ENCODE results near the gene ADAMTS10.
"Not testable (repeated sequence)": the region's sequence is repeated elsewhere in the genome, so short reads cannot be mapped to it uniquely, and the experiment has no call there.

ADAMTS10 gene

DNA sequence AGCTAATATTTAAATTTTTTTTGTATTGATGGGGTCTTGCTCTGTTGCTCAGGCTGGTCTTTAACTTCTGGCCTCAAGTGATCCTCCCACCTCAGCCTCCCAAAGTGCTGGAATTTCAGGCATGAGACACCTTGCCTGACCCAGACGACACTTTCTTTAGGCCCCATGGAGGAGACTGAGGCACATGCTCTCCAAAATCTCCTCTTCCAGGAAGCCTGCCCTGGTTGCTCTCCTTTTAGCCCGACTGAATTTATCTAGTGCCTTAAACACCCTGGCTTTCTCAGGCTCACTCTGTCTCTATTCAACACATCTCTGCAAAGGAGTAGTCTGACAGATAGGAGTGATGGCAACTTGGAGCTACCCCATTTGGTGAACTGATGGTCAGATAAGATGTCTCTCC is 52.2 kb downstream of the ADAMTS10 start:
- no peak overlapping the region for H3K4me3 ChIP-seq (ENCODE audit: control insufficient read depth, low read depth, low read length)
- no peak for DNase-seq (ENCODE audit: low read depth)
- no peak for TF ChIP-seq CTCF (conservative IDR thresholded peaks at IDR 0.05; ENCODE audit: control insufficient read depth, insufficient read depth, low read depth, low read length)

DNA sequence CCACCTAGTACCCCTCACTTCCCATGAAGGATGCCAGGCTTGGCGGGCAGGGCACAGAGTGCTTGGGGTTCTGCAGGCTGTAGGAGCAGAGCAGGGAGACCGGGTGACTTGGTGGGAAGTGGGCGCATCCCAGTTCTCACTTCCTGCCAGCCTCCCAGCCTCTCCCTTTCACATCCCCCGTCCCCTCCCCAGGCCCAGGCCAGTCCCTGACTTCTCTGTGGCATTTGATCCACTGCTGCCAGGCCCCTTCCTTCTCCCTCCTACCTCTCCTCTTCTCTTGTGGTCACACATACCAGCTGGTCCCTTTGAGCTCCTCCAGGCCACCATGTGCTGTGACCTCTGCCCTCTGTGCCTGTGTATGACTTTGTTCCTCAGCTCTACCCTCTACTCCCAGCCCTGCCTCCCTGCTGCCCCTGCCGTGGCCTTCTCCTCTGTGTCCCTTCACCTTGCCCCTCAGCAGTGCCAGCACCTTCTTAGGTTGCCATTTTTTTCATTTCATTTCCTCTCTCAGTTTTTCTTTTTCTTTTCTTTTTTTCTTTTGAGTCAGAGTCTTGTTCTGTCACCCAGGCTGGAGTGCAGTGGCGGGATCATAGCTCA is 52.8 kb downstream of the ADAMTS10 start:
- no peak overlapping the region for H3K4me3 ChIP-seq (ENCODE audit: control insufficient read depth, low read depth, low read length)
- TF ChIP-seq CTCF (conservative IDR thresholded peaks at IDR 0.05; ENCODE audit: control insufficient read depth, insufficient read depth, low read depth, low read length), result no peak
- no peak for DNase-seq (ENCODE audit: low read depth)

DNA sequence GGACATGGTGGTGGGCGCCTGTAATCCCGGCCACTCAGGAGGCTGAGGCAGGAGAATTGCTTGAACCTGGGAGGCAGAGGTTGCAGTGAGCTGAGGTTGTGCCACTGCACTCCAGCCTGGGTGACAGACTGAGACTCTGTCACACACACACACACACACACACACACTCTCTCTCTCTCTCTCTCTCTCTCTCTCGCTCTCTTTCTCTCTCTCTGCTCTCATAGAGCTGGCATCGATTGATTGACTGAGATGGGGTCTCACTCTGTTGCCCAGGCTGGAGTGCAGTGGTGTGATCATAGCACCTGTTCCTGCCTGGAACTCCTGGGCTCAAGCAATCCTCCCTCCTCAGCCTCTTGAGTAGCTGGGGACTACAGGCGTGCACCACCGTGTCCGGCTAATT is 56.8 kb downstream of the ADAMTS10 start:
- H3K4me3 ChIP-seq (ENCODE audit: control insufficient read depth, low read depth, low read length); DNase-seq (ENCODE audit: low read depth): not testable (repeated sequence)

DNA sequence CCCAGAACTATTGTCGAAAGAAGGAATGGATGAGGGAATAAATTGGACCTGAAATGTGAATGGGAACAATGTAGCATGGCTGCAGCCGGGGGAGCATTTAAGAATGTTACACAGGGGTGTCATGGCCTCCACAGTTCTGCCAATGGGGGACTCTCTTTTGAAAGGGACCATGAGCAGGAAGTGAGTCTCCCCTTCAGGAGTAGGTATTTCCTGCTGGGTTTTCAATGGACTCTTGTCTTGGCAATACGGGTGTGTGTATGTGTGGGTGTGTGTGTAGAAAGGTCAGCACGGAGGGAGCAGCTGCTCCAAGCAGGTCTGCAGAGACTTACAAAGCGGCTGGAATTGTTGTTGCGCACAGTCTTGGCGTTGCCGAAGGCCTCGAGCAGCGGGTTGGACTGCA is 57.7 kb downstream of the ADAMTS10 start:
- peak; percentile 60 for DNase-seq (ENCODE audit: low read depth)
- H3K4me3 ChIP-seq (ENCODE audit: control insufficient read depth, low read depth, low read length), result no peak overlapping the region
- no peak for TF ChIP-seq CTCF (conservative IDR thresholded peaks at IDR 0.05; ENCODE audit: control insufficient read depth, insufficient read depth, low read depth, low read length)

- TF ChIP-seq CTCF (conservative IDR thresholded peaks at IDR 0.05; ENCODE audit: control insufficient read depth, insufficient read depth, low read depth, low read length), result no peak
- DNase-seq (ENCODE audit: low read depth), result no peak
- H3K4me3 ChIP-seq (ENCODE audit: control insufficient read depth, low read depth, low read length), result no peak overlapping the region
Observed at GRCh38 chr19:8550070-8550469, 60.4 kb downstream of the ADAMTS10 start.

DNA sequence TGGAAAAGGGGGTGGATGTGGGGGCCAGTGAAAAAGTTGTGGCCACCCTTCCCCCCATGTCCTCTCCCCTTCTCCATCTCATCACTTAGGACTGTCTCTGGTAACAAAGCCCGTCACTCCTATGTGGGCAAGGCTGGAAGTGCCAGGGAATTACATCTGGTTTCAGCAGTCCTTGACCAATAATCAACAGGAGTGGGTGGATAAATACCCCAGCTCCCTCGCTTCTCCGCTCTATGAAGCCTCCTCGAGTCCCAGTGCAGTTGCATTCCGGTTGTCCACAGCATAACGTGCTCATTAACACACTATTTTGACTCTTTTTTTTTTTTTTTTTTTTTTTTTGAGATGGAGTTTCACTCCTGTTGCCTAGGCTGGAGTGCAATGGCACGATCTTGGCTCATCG is 64.8 kb downstream of the ADAMTS10 start:
- no peak overlapping the region for H3K4me3 ChIP-seq (ENCODE audit: control insufficient read depth, low read depth, low read length)
- no peak for DNase-seq (ENCODE audit: low read depth)
- TF ChIP-seq CTCF (conservative IDR thresholded peaks at IDR 0.05; ENCODE audit: control insufficient read depth, insufficient read depth, low read depth, low read length), result no peak

- TF ChIP-seq CTCF (conservative IDR thresholded peaks at IDR 0.05; ENCODE audit: control insufficient read depth, insufficient read depth, low read depth, low read length), result no peak
- DNase-seq (ENCODE audit: low read depth), result no peak
- no peak overlapping the region for H3K4me3 ChIP-seq (ENCODE audit: control insufficient read depth, low read depth, low read length)
Observed at GRCh38 chr19:8544168-8544567, 66.3 kb downstream of the ADAMTS10 start.
